ENCODE results near the gene SPECC1L. TPM values are rescaled to one million over a fixed set of nuclear protein-coding genes. Genes with fewer than 3 reads are reported as not detected.

Gene SPECC1L
- total RNA-seq, 1 donor from 2014 or later: 37.2 TPM

- H3K4me3 Mint-ChIP-seq: no peak overlapping the region
- intact Hi-C loops (cut with micrococcal nuclease): no loop called here
- peaks cover 42% of the 10 kb centered on the region for H3K4me1 Mint-ChIP-seq
- no peaks in the 10 kb centered on the region for H3K9me3 Mint-ChIP-seq
- H3K36me3 Mint-ChIP-seq (ENCODE audit: low read depth): peaks cover 48% of the 10 kb centered on the region
- H3K27ac Mint-ChIP-seq: peak overlapping the region; percentile 57
- H3K27me3 Mint-ChIP-seq: no peaks in the 10 kb centered on the region
- no peak for DNase-seq
Measured at GRCh38 chr22:24440270-24440717, 169.7 kb downstream of the SPECC1L start.

- peak overlapping the region; percentile 57 for H3K27ac Mint-ChIP-seq
- H3K9me3 Mint-ChIP-seq: no peaks in the 10 kb centered on the region
- peaks cover 42% of the 10 kb centered on the region for H3K4me1 Mint-ChIP-seq
- H3K4me3 Mint-ChIP-seq: peak overlapping the region; percentile 4
- intact Hi-C loops (cut with micrococcal nuclease): no loop called here
- no peak for DNase-seq
- no peaks in the 10 kb centered on the region for H3K27me3 Mint-ChIP-seq
- H3K36me3 Mint-ChIP-seq (ENCODE audit: low read depth): peaks cover 48% of the 10 kb centered on the region
Measured at GRCh38 chr22:24440718-24441405, 170.2 kb downstream of the SPECC1L start.

- H3K27me3 Mint-ChIP-seq: no peaks in the 10 kb centered on the region
- H3K36me3 Mint-ChIP-seq (ENCODE audit: low read depth): peaks cover 46% of the 10 kb centered on the region
- intact Hi-C loops (cut with micrococcal nuclease): no loop called here
- no peak overlapping the region for H3K4me3 Mint-ChIP-seq
- no peak for DNase-seq
- no peaks in the 10 kb centered on the region for H3K9me3 Mint-ChIP-seq
- peaks cover 46% of the 10 kb centered on the region for H3K4me1 Mint-ChIP-seq
- H3K27ac Mint-ChIP-seq: peak overlapping the region; percentile 39
Measured at GRCh38 chr22:24441406-24442351, 171.0 kb downstream of the SPECC1L start.

GRCh38 chr22:24442352-24442744 lies 171.7 kb downstream of the SPECC1L start:
- DNase-seq: no peak
- Mint-ChIP-seq H3K27me3 (no peaks in the 10 kb centered on the region), H3K27ac (no peak overlapping the region), H3K9me3 (no peaks in the 10 kb centered on the region), H3K4me1 (peaks cover 43% of the 10 kb centered on the region), H3K36me3 (ENCODE audit: low read depth) (peaks cover 43% of the 10 kb centered on the region), H3K4me3 (no peak overlapping the region)
- intact Hi-C loops (cut with micrococcal nuclease): no loop called here

- peaks cover 34% of the 10 kb centered on the region for H3K36me3 Mint-ChIP-seq (ENCODE audit: low read depth)
- intact Hi-C loops (cut with micrococcal nuclease): no loop called here
- no peaks in the 10 kb centered on the region for H3K27me3 Mint-ChIP-seq
- no peak for DNase-seq
- H3K4me1 Mint-ChIP-seq: peaks cover 35% of the 10 kb centered on the region
- H3K27ac Mint-ChIP-seq: no peak overlapping the region
- H3K4me3 Mint-ChIP-seq: no peak overlapping the region
- H3K9me3 Mint-ChIP-seq: no peaks in the 10 kb centered on the region
Measured at GRCh38 chr22:24443668-24444067, 173.0 kb downstream of the SPECC1L start.

- H3K9me3 Mint-ChIP-seq: no peaks in the 10 kb centered on the region
- H3K27me3 Mint-ChIP-seq: no peaks in the 10 kb centered on the region
- H3K27ac Mint-ChIP-seq: no peak overlapping the region
- no peak overlapping the region for H3K4me3 Mint-ChIP-seq
- DNase-seq: no peak
- intact Hi-C loops (cut with micrococcal nuclease): no loop called here
- peaks cover 34% of the 10 kb centered on the region for H3K4me1 Mint-ChIP-seq
- peaks cover 34% of the 10 kb centered on the region for H3K36me3 Mint-ChIP-seq (ENCODE audit: low read depth)
Measured at GRCh38 chr22:24444251-24444650, 173.6 kb downstream of the SPECC1L start.

- Mint-ChIP-seq H3K27ac (peak overlapping the region; percentile 51), H3K4me3 (no peak overlapping the region), H3K4me1 (peaks cover 32% of the 10 kb centered on the region), H3K36me3 (ENCODE audit: low read depth) (peaks cover 34% of the 10 kb centered on the region), H3K27me3 (no peaks in the 10 kb centered on the region), H3K9me3 (no peaks in the 10 kb centered on the region)
- intact Hi-C loops (cut with micrococcal nuclease): loop anchor here (1.0 kb wide), 1 partner anchor 11 kb away; no protein-coding TSS in a partner anchor
- no peak for DNase-seq
Measured at GRCh38 chr22:24444729-24445466, 174.3 kb downstream of the SPECC1L start.

GRCh38 chr22:24445481-24446259 lies 175.0 kb downstream of the SPECC1L start:
- peaks cover 29% of the 10 kb centered on the region for H3K36me3 Mint-ChIP-seq (ENCODE audit: low read depth)
- no peaks in the 10 kb centered on the region for H3K27me3 Mint-ChIP-seq
- no peak for DNase-seq
- no peak overlapping the region for H3K4me3 Mint-ChIP-seq
- no peaks in the 10 kb centered on the region for H3K9me3 Mint-ChIP-seq
- peaks cover 29% of the 10 kb centered on the region for H3K4me1 Mint-ChIP-seq
- H3K27ac Mint-ChIP-seq: peak overlapping the region; percentile 51
- intact Hi-C loops (cut with micrococcal nuclease): loop anchor here (1.0 kb wide), 1 partner anchor 11 kb away; no protein-coding TSS in a partner anchor

GRCh38 chr22:24446260-24446611 lies 175.6 kb downstream of the SPECC1L start:
- no peak for DNase-seq
- H3K4me3 Mint-ChIP-seq: no peak overlapping the region
- H3K9me3 Mint-ChIP-seq: no peaks in the 10 kb centered on the region
- H3K27me3 Mint-ChIP-seq: no peaks in the 10 kb centered on the region
- H3K27ac Mint-ChIP-seq: peak overlapping the region; percentile 31
- intact Hi-C loops (cut with micrococcal nuclease): no loop called here
- H3K36me3 Mint-ChIP-seq (ENCODE audit: low read depth): peaks cover 23% of the 10 kb centered on the region
- H3K4me1 Mint-ChIP-seq: peaks cover 25% of the 10 kb centered on the region

GRCh38 chr22:24450610-24451009 lies 180.0 kb downstream of the SPECC1L start:
- H3K4me3 Mint-ChIP-seq: no peak overlapping the region
- peaks cover 14% of the 10 kb centered on the region for H3K4me1 Mint-ChIP-seq
- no peaks in the 10 kb centered on the region for H3K36me3 Mint-ChIP-seq (ENCODE audit: low read depth)
- H3K27me3 Mint-ChIP-seq: no peaks in the 10 kb centered on the region
- H3K9me3 Mint-ChIP-seq: no peaks in the 10 kb centered on the region
- DNase-seq: no peak
- H3K27ac Mint-ChIP-seq: no peak overlapping the region
- intact Hi-C loops (cut with micrococcal nuclease): no loop called here

- H3K4me3 Mint-ChIP-seq: no peak overlapping the region
- no peak overlapping the region for H3K27ac Mint-ChIP-seq
- intact Hi-C loops (cut with micrococcal nuclease): no loop called here
- H3K36me3 Mint-ChIP-seq (ENCODE audit: low read depth): no peaks in the 10 kb centered on the region
- no peak for DNase-seq
- peaks cover 8% of the 10 kb centered on the region for H3K4me1 Mint-ChIP-seq
- H3K27me3 Mint-ChIP-seq: no peaks in the 10 kb centered on the region
- H3K9me3 Mint-ChIP-seq: no peaks in the 10 kb centered on the region
Measured at GRCh38 chr22:24451162-24451561, 180.5 kb downstream of the SPECC1L start.

GRCh38 chr22:24453853-24454252 lies 183.2 kb downstream of the SPECC1L start:
- intact Hi-C loops (cut with micrococcal nuclease): no loop called here
- H3K36me3 Mint-ChIP-seq (ENCODE audit: low read depth): no peaks in the 10 kb centered on the region

GRCh38 chr22:24455039-24455438 lies 184.4 kb downstream of the SPECC1L start:
- no peaks in the 10 kb centered on the region for H3K36me3 Mint-ChIP-seq (ENCODE audit: low read depth)
- intact Hi-C loops (cut with micrococcal nuclease): no loop called here
- peaks cover 11% of the 10 kb centered on the region for H3K4me1 Mint-ChIP-seq
- H3K9me3 Mint-ChIP-seq: no peaks in the 10 kb centered on the region
- no peaks in the 10 kb centered on the region for H3K27me3 Mint-ChIP-seq
- H3K4me3 Mint-ChIP-seq: no peak overlapping the region
- no peak for DNase-seq
- H3K27ac Mint-ChIP-seq: no peak overlapping the region

More at GRCh38 chr22:24453853-24454252, 183.2 kb downstream of the SPECC1L start:
- Mint-ChIP-seq H3K4me1 (peaks cover 5% of the 10 kb centered on the region), H3K27me3 (no peaks in the 10 kb centered on the region), H3K27ac (no peak overlapping the region), H3K9me3 (no peaks in the 10 kb centered on the region), H3K4me3 (no peak overlapping the region)
- DNase-seq: no peak

Measured in activated CD4-positive, alpha-beta T cell treated with anti-CD3 and anti-CD28 coated beads, Interleukin-2, amount 10 ng/mL, durations not matched to agents 24 days and 14 days (primary cell).